Upper lobe of left lung (tissue), 4 donors: Measurements from ENCODE around the gene CFAP92.

Experiments
- EP300 ChIP-seq, 4 donors: sonication (generic); formaldehyde crosslinking; IDR thresholded peaks; one replicate each; pipeline ENCODE4 v1.5.1; 2017; ENCODE audit warnings: antibody characterized with exemption in 4 of 4, control low read depth in 2 of 4
- POLR2A ChIP-seq, 4 donors: fragments of 450-650 bp; IDR thresholded peaks; one replicate each; pipeline ENCODE4 v1.5.1; 2016 to 2017; ENCODE audit warnings: antibody characterized with exemption in 4 of 4, mild to moderate bottlenecking in 2 of 4
- TF ChIP-seq, protein P1 (sequence below), 6 experiments: fragments of 450-650 bp in 4 of 6; fragments of 200-600 bp in 2 of 6; sonication (generic) in 2 of 6; IDR thresholded peaks; one replicate each; pipeline ENCODE4 v1.5.1; 2016 to 2019; ENCODE audit warnings: antibody characterized with exemption in 6 of 6

- TF ChIP-seq, protein P1, sequence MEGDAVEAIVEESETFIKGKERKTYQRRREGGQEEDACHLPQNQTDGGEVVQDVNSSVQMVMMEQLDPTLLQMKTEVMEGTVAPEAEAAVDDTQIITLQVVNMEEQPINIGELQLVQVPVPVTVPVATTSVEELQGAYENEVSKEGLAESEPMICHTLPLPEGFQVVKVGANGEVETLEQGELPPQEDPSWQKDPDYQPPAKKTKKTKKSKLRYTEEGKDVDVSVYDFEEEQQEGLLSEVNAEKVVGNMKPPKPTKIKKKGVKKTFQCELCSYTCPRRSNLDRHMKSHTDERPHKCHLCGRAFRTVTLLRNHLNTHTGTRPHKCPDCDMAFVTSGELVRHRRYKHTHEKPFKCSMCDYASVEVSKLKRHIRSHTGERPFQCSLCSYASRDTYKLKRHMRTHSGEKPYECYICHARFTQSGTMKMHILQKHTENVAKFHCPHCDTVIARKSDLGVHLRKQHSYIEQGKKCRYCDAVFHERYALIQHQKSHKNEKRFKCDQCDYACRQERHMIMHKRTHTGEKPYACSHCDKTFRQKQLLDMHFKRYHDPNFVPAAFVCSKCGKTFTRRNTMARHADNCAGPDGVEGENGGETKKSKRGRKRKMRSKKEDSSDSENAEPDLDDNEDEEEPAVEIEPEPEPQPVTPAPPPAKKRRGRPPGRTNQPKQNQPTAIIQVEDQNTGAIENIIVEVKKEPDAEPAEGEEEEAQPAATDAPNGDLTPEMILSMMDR (IDR thresholded peaks at IDR 0.05), result no peak
- TF ChIP-seq EP300 (IDR thresholded peaks at IDR 0.05), result no peak
- no peak for TF ChIP-seq POLR2A (IDR thresholded peaks at IDR 0.05)
Observed at GRCh38 chr3:129033151-129033550, 39.3 kb upstream of the CFAP92 start.
